ENCODE measurements around the gene SRRM4.
"Not testable (repeated sequence)": the region's sequence is repeated elsewhere in the genome, so short reads cannot be mapped to it uniquely, and the experiment has no call there.

Gene SRRM4

GRCh38 chr12:119071638-119072231, 90.4 kb downstream of the SRRM4 start:
- no peak for DNase-seq (ENCODE audit: low spot score)

GRCh38 chr12:119072440-119072839, 91.1 kb downstream of the SRRM4 start:
- DNase-seq (ENCODE audit: low spot score): no peak

DNA sequence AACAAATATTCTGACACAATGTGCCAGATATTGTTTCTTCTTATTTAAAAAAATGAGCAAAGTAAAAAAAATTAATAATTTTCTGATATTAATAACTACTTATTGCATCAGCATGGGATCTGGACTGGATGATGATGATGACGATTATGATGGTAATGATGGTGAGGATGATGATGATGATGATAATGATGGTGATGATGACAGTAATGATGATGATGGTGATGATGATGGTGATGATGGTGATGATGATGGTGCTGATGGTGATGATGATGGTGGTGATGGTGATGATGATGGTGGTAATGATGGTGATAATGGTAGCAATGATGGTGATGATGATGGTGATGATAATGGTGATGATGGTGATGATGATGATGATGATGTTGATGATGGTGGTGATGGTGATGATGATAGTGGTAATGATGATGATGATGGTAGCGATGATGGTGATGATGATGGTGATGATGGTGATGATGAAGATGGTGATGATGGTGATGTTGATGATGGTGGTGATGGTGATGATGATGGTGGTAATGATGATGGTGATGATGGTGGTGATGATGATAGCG, 94.0 kb downstream of the SRRM4 start:
- no peak for DNase-seq (ENCODE audit: low spot score)

GRCh38 chr12:119075918-119076317, 94.6 kb downstream of the SRRM4 start:
- no peak for DNase-seq (ENCODE audit: low spot score)

GRCh38 chr12:119079530-119079929, 98.2 kb downstream of the SRRM4 start:
- DNase-seq (ENCODE audit: low spot score): no peak

DNA sequence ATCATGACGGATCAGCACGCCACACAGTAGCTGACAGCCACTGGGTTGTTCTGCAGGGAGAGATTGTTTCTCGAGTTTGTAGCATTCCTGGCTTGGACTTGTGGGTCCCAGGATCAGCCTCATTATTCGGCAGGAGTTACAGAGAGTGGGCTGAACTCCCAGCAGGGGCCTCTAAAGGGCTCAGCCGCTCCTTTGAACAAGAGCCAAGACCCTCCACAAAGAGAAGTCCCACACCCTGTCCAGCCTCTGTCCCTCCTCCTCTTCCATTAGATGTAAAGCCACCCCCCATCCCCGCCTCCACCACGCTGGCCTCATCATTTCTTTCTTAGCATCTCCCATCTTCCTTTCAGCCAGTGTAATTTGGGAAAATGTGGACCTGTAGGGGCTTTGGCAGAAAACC, 100.7 kb downstream of the SRRM4 start:
- no peak for DNase-seq (ENCODE audit: low spot score)

DNA sequence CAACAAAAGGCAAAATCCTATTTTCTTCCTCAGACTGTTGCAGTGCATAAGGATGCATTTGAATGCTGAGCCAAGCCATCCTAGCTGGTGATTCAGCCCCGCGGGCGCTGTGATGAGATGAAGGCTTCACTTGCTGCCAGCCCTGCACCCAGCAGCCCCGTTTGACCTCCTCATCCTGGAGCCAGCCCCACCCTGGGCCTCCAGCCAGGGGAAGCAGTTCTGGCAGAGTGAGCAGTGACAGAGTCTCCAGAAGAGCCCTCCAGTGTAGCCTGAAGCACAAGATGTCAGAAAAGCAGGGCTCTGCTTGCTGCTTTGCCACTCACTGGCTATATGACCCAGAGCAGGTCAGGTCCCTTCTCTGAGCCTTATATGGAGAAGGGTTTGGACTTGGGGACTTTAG, 101.2 kb downstream of the SRRM4 start:
- no peak for DNase-seq (ENCODE audit: low spot score)

DNA sequence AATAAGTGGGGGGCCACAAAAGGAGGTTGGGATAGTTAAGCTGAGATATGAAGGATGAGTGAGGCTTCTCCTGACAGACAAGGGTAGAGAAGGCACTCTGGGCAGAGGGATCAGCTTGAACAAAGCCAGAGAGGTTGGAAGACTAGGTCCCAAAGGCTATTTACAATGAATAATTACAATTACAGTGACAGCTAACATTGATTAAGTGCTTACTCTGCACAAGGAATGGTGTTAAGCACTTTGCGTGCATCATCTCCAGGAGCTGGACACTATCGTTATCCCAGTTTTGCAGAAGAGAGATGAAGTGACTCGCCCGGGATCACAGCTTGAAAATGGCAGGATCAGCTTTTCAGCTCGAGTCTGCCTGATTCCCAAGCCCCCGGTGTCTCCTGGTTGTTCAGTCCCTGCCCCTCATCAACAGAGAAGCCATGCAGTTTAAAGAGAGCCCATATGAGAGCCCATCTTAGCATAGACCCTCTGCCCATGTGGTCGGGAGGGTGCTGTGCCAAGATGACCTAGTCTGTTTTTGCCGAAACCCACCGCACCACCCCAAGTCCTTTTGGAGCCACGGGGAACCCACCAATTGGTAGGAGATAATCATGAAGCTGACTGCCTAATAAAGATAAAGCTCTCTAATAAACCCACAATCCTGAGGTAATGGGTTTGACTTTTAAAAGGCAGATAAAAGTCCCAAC, 107.5 kb downstream of the SRRM4 start:
- no peak for DNase-seq (ENCODE audit: low spot score)

DNA sequence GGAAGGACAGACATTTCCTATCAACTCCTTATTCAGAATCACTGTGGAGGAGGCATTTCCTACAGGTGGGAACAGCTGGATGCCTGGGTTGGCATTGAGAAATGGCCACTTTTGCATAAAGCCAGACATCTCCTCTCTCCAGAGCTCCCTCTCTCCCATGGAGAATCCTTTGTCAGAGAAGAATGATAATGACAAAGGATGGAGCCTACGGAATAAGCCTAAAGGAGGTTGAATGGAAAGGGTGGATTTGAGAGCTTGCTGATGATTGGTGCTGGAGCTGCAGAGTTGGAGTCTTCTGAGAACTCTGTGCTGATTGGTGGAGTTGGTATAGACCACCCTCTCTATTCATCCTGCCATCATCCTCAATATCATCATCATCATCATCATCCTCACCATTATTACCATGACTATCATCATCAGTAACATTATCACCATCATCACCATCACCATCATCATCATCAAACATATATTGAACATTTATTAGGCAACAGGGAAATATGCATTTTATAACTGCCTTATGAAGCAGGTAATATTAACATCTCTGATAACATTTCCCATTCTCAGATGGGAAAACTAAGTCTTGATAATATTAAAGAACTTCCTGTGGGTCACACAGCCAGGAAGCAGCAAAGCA, 108.2 kb downstream of the SRRM4 start:
- no peak for DNase-seq (ENCODE audit: low spot score)

- no peak for DNase-seq (ENCODE audit: low spot score)
Observed at GRCh38 chr12:119090276-119090675, 108.9 kb downstream of the SRRM4 start.

GRCh38 chr12:119090865-119091264, 109.5 kb downstream of the SRRM4 start:
- DNase-seq (ENCODE audit: low spot score): no peak

- no peak for DNase-seq (ENCODE audit: low spot score)
Observed at GRCh38 chr12:119096429-119097202, 115.3 kb downstream of the SRRM4 start.

DNA sequence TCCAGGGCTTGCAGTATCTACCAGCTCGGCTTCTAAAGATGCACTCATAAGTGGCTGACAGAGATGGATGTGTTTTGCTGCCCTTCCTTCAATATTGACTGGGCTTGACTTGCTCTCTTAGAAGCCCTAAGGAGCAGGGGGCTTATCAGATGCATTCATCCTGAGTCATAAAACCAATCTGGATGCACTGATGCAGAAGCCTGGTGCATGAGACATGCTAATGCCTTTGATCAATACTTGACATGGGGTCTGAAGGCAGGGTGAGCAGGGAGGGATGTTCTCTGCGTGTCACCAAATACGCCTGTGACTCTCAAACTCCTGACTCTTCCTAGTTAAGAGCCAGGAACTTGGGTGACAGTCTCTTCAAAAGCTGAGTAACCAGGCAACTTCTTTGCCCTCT, 119.6 kb downstream of the SRRM4 start:
- no peak for DNase-seq (ENCODE audit: low spot score)

DNA sequence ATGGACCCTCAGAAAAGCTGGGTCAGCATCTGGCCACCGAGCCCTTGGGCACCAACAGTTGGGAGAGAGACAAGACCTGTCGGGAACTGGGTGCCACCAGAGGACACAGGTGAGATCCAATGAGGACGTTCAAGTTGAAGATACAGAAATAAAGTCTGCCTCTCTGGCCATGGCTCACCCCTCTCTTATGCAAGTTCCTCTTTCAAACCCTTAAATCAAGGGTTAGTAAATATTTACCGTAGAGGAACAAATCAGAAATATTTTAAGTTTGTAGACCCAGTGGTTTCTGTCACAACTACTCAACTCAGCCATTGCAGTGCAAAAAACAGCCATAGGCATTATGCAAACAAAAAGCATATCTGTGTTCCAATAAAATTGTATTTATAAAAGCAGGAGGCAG, 120.9 kb downstream of the SRRM4 start:
- DNase-seq (ENCODE audit: low spot score): no peak

DNA sequence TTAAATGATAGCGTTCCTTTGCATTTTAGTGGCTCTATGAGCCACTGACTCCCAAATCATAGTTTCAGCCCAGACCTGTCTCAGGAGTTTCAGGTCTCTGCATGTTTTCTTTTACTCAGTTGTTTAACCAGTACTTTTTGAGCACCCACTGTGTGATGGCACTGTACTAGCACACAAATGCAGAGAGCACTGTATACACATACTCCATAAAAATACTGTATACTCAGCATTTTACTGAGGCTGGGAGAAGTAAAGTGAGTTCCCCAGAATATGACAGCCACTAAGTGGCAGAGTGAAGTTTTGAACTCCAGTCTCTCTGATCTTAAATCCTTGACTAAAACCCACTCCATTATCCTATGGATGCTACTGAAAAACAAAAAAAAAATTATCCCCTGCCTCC, 121.4 kb downstream of the SRRM4 start:
- DNase-seq (ENCODE audit: low spot score): no peak

GRCh38 chr12:119104969-119105368, 123.6 kb downstream of the SRRM4 start:
- not testable (repeated sequence) for DNase-seq (ENCODE audit: low spot score)

- DNase-seq (ENCODE audit: low spot score): no peak
Observed at GRCh38 chr12:119113496-119113986, 132.2 kb downstream of the SRRM4 start.

- no peak for DNase-seq (ENCODE audit: low spot score)
Observed at GRCh38 chr12:119114294-119114693, 133.0 kb downstream of the SRRM4 start.

- DNase-seq (ENCODE audit: low spot score): peak; percentile 57
Observed at GRCh38 chr12:119115296-119115905, 134.1 kb downstream of the SRRM4 start.

GRCh38 chr12:119117936-119118335, 136.6 kb downstream of the SRRM4 start:
- no peak for DNase-seq (ENCODE audit: low spot score)

- DNase-seq (ENCODE audit: low spot score): no peak
Observed at GRCh38 chr12:119118625-119119024, 137.3 kb downstream of the SRRM4 start.

DNA sequence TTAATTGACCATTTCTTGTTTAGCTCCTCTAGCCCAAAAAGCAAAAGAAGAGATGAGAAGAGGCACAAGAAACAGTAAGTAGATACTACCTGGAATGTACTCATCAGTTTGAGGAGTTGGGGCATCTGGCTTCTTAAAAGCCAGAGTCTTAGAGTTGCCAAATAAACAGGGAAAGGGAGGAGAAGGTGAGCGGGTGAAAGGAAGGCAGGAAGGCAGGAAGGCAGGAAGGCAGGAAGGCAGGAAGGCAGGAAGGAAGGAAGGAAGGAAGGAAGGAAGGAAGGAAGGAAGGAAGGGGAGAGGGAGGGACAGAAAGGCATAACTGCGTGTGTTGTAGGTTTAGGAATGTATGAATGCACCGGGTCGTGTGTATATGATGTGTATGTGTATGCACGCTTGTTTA, 140.7 kb downstream of the SRRM4 start:
- DNase-seq (ENCODE audit: low spot score): no peak
